ENCODE results near the gene MPP7. TPM values are rescaled to one million over a fixed set of nuclear protein-coding genes. Genes with fewer than 3 reads are reported as not detected.

The MPP7 gene
- total RNA-seq, 1 donor from 2014 or later: 0.73 TPM

Other genes starting within 250 kb of the MPP7 start
- gene WAC, start 230.1 kb upstream of the MPP7 start, total RNA-seq: 126 and 130 TPM in 2 replicates